A673 (cell line): ENCODE measurements around the gene DSCAML1.

ENCODE experiments used
- CTCF ChIP-seq: fragments of 300-800, 200-600 bp; sonication (generic); conservative IDR thresholded peaks from 2 replicates; pipeline ENCODE4 v1.5.1; 2017; ENCODE audit warnings: low read depth, mild to moderate bottlenecking, antibody characterized with exemption, low read length, moderate library complexity, mixed read lengths
- EZH2 ChIP-seq: fragments of 200-600 bp; sonication (generic); IDR thresholded peaks from 2 replicates; pipeline ENCODE4 v1.6.1; 2017; ENCODE audit warnings: borderline replicate concordance, low read depth, mild to moderate bottlenecking, mixed read lengths, antibody characterized with exemption, low read length; ENCODE audit not compliant: poor library complexity, severe bottlenecking

- TF ChIP-seq CTCF (no peak), EZH2 (no peak)
Measured at GRCh38 chr11:117395476-117395875, 401.5 kb downstream of the DSCAML1 start.
